ENCODE data around the gene IGFBP6. TPM values are rescaled to one million over a fixed set of nuclear protein-coding genes. Genes with fewer than 3 reads are reported as not detected.
A peak's percentile ranks its signal among the peaks of the same experiment; 100 is the strongest.

Gene IGFBP6
- total RNA-seq, 1 experiment from 2014 or later, result 4.2 TPM

GRCh38 chr12:53070877-53071492, 26.5 kb upstream of the IGFBP6 start:
- H4K5ac ChIP-seq (ENCODE audit: insufficient read length, low read depth, low read length), result no peak overlapping the region
- H3K4me2 ChIP-seq (ENCODE audit: insufficient read depth, insufficient read length, low read length), result no peak overlapping the region
- no peaks in the 10 kb centered on the region for H3K9me3 ChIP-seq (ENCODE audit: control insufficient read depth, low read depth, low read length)
- no peak overlapping the region for H3K4ac ChIP-seq (ENCODE audit: low read depth, low read length)
- no peak overlapping the region for H2AK5ac ChIP-seq (ENCODE audit: insufficient read length, low read length)
- no peak overlapping the region for H3K56ac ChIP-seq (ENCODE audit: insufficient read length, low read depth, low read length)
- no peak overlapping the region for H3T11ph ChIP-seq (ENCODE audit: low read length)
- H2BK15ac ChIP-seq (ENCODE audit: low read depth, low read length), result no peak overlapping the region
- H3K4me1 ChIP-seq (ENCODE audit: insufficient read depth, low read length), result peaks cover 3% of the 10 kb centered on the region; the same call in 1 of the 2 replicates
- H4K91ac ChIP-seq (ENCODE audit: insufficient read length, low read depth, low read length), result no peak overlapping the region
- Mint-ChIP-seq H3K27ac (peak overlapping the region in 1 of 3 experiments; percentile 44; a peak in 1 of 7 replicates), H3K36me3 (ENCODE audit: insufficient read depth in 1 of 3, low read depth in 3 of 3) (peaks cover 12 to 31% (median 29%) of the 10 kb centered on the region in 3 experiments), H3K27me3 (ENCODE audit: low read depth) (peaks cover 10% of the 10 kb centered on the region), H3K9me3 (no peaks in the 10 kb centered on the region), H3K4me1 (peaks cover 44 to 46% of the 10 kb centered on the region in 2 experiments), H3K4me3 (no peak overlapping the region)
- H2BK120ac ChIP-seq (ENCODE audit: low read depth, low read length, poor library complexity, severe bottlenecking), result no peak overlapping the region
- H3K79me2 ChIP-seq (ENCODE audit: insufficient read depth, low read length), result no peaks in the 10 kb centered on the region
- no peak overlapping the region for H3K27ac ChIP-seq (ENCODE audit: insufficient read length, low read depth, low read length)
- no CpG with 5 or more reads among the region's 7 CpGs for WGBS (ENCODE audit: extremely low coverage, insufficient read length, low lambda C conversion rate)
- H3K18ac ChIP-seq (ENCODE audit: insufficient read length, low read depth, low read length), result no peak overlapping the region
- no peak for TF ChIP-seq CTCF (conservative IDR thresholded peaks at IDR 0.05)
- no peak overlapping the region for H2AFZ ChIP-seq (ENCODE audit: low read length)
- H3K23ac ChIP-seq (ENCODE audit: insufficient read length, low read depth, low read length), result no peak overlapping the region
- H2BK5ac ChIP-seq (ENCODE audit: insufficient read length, low read length), result no peak overlapping the region
- peak; percentile 39 for DNase-seq
- no peaks in the 10 kb centered on the region for H3K27me3 ChIP-seq (ENCODE audit: insufficient read depth, low read length)
- H3K9ac ChIP-seq (ENCODE audit: extremely low read depth, insufficient read length, low read length), result no peak overlapping the region
- no peak overlapping the region for H2BK12ac ChIP-seq (ENCODE audit: insufficient read length, low read depth, low read length)
- H2BK20ac ChIP-seq (ENCODE audit: low read depth, low read length, poor library complexity, severe bottlenecking), result no peak overlapping the region
- no peaks in the 10 kb centered on the region for H3K79me1 ChIP-seq (ENCODE audit: insufficient read depth, low read depth, low read length, poor library complexity, severe bottlenecking)
- no peak overlapping the region for H4K8ac ChIP-seq (replicated peaks; ENCODE audit: insufficient read length, low read depth, low read length)
- no peak overlapping the region for H3K14ac ChIP-seq (ENCODE audit: insufficient read depth, low read length)
- no peaks in the 10 kb centered on the region for H4K20me1 ChIP-seq (ENCODE audit: control insufficient read depth, insufficient read depth, insufficient read length)
- no peaks in the 10 kb centered on the region for H3K23me2 ChIP-seq (ENCODE audit: insufficient read length, low read depth, low read length, poor library complexity, severe bottlenecking)
